Stimulated activated CD4-positive, alpha-beta T cell treated with anti-CD3 and anti-CD28 coated beads, TNF-alpha, amount 100 ng/mL, for 48 hours (primary cell): ENCODE results near the gene ADAMTSL1.

Source experiments
- DNase-seq, 3 donors: peaks; one replicate each; pipeline ENCODE4 v3.0.0-alpha.2; 2020; ENCODE audit warnings: low read depth in 3 of 3

The ADAMTSL1 gene

DNA sequence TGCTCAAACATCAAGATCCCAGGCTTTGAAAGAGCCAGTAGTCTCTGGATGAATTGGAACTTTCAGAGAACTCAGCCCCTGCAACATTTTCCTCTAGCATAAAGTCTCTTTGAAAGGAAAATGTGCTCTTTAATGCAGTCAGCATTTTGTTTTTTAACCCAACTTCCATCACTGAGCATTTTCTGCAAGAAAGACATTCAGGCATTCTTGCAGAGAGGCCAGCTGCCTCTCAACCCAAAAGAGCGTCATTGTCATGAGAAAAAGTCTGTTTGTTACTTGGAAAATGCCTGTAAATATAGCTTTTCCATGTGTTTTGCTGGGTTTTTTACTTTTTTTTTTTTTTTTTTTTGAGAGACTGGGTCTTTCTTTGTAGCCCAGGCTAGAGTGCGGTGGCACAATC lies 225.0 kb downstream of the ADAMTSL1 start:
- DNase-seq, result no peak

DNA sequence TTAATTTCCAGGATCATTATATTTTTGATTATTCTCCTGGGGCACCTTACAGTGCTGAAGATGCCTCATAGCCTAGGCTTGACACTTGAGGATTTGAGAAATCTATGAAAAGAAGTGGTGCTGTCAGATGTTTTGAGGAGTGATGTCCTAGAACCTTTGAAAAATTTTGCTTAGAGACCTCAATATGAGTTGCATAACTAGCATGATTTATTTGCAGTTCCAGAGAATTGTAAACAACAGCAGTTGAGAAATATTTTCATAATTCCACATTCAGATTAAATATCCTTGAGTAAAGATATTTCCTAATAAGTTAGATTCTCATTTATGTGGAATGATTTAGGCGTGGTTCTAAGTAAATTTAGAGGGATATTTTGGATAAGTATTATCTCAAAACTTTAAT lies 225.8 kb downstream of the ADAMTSL1 start:
- DNase-seq, result no peak

DNA sequence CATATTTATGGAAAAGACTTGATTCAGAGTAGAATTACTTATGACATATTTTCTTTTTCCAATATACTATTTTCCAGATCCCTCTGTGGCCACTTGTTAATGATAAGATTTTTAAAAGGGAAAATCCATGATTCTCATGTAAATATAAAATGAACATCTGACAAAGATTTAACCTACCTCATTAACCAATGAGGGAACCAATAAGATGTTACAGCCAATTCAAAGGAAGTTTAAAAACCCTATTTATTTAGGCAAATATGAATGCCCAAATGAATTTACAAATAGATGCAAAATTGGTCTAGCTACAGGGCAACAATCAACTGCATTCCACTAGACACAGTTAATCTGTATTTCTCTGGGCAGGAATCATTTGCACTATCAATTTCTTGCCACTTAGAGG lies 226.8 kb downstream of the ADAMTSL1 start:
- no peak for DNase-seq

DNA sequence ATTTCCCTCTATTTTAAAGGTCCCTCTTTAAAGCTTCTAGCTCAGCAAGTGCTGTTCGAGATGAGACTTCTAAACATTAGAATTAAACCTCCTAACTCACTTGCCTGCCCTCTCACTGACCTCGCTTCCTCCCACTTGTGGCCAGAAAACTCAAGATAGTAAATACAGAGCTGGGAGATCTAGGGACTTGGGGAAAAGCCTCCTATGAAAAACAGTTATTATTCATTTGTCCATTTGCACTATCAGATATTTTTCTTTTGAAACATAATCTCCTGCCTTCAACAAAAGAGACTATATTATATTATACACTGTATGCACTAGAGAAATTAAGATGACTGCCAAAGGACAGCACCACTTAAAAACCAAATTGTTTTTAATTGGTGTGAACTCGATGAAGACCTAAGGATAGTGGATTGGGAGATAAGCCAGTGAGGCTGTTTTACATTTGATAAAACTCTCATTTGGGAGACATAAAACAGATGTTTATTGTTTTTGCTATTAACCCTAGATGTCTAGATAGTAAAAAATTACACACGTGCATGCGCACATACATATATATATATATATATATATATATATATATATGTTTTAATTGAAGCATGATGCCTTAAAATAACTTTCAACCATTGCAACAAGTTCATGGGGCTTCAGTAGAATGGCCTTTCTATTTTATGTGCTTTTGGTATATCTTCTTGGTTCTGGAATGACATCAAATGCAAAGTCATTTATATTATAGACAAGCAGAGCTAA lies 229.4 kb downstream of the ADAMTSL1 start:
- no peak for DNase-seq

DNA sequence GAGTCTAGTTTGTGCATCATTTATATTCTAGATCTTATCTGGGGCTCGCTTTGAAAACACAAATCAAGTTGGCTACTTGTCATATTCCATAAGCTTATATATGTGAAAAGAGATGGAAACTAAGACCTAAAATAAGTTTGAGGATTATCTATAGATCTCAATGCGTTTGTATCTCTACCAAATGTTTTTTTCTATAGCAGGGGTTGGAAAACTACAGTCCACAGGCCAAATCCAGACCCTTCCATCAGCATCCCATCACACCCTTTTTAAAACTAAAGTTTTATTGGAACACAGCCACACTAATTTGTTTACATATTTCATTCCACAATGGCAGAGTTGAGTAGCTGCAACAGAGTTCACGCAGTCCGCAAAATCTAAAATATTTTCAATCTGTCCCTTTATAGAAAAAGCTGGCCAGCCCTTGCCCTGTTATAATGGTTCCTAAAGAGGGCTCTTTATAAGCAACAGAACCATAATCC lies 230.0 kb downstream of the ADAMTSL1 start:
- DNase-seq, result no peak

DNA sequence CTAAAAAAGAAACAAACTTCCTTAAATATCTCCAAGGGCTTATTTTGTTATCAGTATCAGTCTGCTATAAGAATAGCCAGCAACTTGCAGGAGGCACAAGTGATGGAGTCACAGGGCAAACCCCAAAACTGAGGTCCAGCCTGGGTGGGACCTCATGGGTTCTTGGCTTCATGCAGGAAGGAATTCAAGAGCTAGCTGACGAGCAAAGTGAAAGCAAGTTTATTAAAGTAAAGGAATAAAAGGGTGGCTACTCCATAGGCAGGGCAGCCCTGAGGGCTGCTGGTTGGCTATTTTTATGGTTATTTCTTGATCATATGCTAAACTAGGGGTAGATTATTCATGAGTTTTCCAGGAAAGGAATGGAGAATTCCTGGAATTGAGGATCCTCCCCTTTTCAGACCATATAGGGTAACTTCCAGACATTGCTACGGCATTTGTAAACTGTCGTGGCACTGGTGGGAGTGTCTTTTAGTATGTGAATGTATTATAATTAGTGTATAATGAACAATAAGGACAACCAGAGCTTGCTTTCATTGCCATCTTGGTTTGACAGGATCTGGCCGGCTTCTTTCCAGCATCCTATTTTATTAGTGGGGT lies 231.9 kb downstream of the ADAMTSL1 start:
- no peak for DNase-seq

DNA sequence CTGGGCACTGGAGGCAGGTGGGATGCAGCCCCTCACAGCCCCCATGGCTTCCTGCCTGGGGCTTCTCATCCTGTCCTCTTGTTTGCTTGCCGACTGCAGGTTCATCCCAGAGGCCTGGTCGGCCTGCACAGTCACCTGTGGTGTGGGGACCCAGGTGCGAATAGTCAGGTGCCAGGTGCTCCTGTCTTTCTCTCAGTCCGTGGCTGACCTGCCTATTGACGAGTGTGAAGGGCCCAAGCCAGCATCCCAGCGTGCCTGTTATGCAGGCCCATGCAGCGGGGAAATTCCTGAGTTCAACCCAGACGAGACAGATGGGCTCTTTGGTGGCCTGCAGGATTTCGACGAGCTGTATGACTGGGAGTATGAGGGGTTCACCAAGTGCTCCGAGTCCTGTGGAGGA lies 232.7 kb downstream of the ADAMTSL1 start:
- DNase-seq, result no peak

DNA sequence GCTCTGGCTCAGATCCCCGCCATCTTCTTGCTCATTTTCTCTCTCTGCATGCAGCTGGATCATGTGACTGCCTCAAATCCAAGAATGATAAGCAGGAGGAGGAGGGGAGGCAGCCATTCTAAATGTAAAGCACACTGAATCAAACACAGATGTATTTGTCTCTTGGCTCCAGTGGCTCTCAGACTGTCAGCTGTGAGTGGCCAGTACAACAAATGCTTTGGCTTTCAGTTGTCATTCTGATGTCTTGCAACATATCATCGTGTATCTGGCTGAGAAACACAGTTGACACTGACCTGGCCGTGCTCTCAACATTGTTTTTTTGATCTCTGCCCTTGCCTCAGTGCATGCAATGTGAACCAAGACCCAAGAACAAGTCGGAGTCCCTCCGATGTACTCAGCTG lies 233.1 kb downstream of the ADAMTSL1 start:
- DNase-seq, result no peak

DNA sequence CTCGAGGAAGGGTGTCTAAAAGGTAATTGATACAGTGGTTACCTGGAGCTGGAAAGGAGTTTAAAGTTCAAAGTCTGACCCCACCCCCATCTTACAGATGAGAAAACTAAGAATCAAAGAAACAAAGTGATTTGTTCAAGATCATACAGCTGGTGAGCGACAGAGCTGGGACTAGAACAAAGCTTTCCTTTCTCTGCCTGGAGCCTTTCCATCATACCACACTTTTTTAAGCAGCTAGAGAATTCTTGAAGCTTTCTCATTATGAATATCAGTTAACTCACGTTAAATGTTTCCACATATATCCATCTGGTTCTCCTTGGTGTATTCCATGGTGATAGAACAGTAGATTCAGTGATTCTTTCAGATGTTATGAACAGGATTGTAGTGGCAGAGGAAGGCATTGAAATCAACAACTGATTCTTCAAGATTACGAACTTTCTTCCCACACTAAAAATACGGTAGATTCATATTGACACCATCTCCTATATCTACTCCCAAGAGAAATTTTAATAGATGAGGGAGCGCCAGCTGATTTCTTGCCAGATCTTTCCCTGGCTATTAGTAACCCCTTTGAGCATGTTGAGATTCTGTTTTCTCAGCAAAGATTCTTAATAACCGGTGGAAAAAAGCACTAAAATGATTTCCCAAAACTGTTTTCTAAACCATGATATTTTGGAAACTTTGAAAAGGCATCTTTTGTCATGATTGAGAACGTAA lies 233.7 kb downstream of the ADAMTSL1 start:
- DNase-seq, result no peak

DNA sequence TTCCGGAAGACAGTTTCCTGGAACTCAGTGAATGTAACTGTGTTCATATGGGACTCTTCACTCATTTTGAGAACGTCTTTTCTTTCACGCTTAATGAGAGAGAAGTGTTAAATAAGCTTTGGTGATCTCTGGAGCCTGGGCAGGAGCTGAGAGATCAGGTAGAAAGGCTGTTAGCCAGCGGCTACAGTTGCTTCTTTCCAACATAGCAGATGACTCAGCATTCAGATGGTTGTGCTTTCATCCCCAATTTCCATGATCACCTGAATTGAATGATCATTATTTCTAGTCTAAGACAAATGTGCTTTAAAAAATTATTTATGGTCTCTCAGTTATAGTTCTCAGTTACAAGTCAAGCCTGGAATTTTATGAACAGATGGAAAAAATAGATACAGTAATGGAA lies 234.5 kb downstream of the ADAMTSL1 start:
- DNase-seq, result no peak

DNA sequence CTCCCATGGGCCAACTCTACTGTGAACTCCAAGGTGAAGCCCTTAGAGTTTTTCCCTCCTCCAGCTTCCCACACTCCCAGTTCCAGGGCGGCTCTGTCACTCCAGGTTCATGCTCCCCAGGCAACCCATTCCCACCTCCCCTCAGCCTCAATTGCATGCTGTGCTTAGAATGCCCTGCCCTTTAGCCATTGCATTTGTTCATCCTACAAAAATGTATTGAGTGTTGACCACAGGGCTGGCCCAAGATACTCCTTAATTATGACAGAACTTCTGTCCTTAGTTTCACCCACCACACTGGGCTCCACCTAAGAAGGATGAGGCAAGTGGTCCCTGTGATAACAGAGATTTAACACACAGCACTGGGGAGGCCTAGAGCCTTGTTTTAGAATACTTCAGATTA lies 236.1 kb downstream of the ADAMTSL1 start:
- no peak for DNase-seq

DNA sequence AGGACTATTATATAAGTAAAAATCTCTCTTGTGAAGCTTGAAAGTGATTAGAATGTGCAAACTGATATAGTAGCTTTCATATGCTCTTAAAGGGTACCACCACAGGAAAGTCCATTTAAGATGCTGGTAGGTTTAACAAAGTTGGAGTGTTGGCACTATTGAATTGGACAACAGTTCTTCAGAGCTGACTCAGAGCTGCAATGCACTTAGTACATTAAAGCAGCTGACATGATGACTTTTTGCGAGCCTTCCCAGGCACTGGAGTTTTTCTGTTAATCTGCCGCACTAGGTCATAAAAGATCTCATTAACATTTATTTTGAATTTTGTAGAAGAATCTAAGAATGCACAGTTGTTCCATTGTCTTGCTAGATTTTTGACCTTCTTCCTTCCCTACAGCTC lies 243.8 kb downstream of the ADAMTSL1 start:
- no peak for DNase-seq

DNA sequence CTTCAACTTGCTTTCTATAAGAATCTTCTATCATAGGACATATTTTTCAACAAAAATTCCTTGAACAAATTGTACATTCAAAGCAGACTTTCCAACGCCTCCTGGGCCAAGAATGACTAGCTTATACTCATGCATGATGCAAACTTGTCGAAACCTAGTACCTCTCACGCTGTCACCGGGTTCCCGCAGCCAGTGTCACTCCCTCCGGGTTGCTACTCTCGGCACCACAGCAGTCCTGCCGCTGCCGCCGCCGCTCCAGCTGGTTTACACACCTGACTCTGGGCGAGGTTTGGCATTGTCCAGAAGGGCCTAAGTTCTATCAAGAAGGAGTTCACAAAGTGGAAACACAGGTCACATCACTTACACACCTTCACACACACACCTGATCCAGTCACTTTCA lies 244.4 kb downstream of the ADAMTSL1 start:
- DNase-seq, result no peak

DNA sequence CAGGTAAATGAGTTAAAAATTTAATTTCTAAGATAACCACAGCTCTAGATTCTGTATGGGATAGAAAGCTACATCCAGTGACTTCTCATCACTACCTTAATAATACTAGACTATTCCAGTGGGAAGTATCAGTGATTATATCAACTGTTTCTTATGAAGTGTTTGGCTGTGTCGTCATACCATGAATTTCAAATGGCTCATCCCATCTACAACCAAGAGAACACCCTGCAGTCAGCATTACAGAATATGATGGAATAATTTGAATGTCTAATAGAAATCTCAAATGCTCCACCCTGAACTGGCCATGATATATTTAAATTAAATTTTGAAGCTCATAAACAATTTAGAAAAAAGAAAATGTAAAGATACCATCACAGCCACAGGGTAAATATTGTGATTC lies 245.0 kb downstream of the ADAMTSL1 start:
- DNase-seq, result no peak

DNA sequence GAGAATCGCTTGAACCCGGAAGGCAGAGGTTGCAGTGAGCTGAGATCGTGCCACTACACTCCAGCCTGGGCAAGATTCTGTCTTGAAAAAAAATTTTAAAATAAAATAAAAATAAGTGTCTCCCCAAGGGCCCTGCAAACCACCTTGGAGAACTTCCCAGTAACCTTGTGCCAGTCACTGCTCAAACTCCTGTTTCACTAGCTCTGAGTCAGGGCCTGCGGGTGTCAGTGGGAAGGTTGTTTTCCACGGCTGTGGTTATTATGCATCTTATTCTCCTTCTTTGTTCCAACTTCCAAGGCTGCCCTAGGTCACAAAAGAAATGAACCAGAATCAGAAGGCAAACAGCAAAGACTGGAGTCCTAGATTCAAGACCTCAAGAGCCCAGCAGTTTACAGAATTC lies 246.7 kb downstream of the ADAMTSL1 start:
- DNase-seq, result no peak

DNA sequence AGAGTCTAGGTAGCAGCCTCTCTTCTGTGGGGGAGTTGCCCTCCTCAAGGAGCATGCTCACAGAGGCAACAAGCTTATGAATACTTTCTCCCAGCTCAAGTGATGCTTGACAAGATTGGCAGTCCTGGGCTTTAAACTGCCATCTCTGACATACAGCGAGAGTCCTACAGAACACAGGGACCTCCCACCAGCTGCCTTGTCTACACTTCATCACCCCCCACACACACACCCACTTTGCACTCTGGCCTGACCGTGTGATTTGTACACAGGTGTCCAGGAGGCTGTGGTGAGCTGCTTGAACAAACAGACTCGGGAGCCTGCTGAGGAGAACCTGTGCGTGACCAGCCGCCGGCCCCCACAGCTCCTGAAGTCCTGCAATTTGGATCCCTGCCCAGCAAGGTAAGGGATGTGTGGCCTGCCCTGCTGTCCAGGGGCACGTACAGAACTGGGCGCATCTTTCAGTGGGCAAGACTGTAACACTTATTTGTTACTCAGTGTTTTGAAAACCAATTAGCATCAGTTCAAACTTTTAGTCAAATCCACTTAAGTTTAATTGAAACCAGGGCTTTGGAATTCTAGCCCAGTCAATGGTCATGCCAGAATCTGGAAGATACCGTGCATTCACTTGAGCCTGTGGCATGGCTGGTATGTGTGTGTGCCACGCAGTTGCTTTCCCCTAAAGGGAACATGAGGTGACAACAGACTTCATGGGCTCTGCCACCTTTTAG lies 247.5 kb downstream of the ADAMTSL1 start:
- DNase-seq, result no peak

DNA sequence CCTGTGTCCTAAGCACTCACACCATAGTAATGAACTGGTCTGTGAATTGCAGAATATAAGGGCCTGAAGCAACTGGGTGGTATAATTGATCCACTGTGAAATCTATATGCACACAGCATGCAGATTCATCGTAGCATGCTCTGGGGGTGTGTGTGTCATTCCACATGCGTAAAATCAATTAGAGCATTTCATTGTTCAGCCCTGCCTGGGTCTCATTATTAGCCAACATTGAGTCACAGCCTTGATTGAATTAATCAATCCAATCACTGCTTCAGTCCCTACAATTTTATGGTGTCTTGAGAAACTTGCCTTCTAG lies 248.0 kb downstream of the ADAMTSL1 start:
- no peak for DNase-seq

DNA sequence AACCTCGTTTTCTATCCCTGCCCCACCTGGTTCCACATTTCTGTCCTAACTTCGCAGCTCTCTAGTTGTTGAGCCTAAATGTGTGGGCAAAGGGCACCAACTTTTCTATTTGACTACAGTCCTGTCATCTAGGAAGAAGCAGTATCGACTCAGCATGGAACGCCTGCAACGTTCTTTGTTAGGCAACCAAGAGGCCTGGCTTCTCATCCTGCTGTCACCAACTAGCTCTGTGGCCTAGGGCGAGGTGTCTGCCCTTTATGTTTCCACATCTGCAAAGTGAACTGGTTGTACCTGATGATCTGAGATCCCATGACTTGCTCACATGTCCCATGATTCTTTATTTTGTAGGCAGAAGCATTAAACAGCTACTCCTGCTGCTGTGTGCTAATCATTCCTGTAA lies 248.9 kb downstream of the ADAMTSL1 start:
- DNase-seq, result no peak

DNA sequence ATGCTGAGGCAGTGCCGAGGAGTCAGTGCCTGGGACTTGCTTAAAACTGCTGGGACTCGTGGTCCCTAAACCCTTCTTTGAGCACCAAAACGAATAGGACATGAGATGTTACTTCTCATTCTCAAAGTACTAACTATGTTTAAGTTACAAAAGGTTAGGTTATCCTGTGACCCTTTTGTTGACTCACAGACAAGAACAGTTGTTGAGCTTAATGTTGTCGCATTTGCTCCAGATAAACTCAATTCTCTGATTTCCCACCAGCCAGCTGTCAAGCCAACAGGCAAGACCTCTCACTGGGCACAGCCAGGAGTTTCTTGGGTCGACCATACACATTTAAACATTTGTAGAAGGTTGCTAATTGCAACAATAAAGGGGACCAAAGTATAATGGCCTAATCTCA lies 249.4 kb downstream of the ADAMTSL1 start:
- DNase-seq, result no peak

DNA sequence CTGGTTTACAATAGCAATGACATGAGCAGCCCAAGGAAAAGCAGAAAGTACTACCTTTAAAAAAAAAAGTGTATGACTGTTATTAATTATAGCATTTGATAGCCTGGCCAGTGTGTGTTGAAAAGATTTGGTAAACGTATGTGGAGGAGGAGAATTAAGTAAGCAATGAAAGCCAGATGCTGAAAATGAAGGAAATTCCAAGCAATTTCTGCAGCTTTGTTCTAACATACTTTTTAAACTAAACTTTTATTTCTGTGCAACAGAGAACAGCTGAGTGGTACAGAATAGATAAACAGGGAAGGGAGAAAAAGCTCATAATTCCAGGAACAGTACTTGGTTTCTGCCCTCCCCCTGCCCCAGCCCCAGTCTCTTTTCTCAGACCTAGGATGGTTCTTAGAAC lies 252.6 kb downstream of the ADAMTSL1 start:
- DNase-seq, result no peak

DNA sequence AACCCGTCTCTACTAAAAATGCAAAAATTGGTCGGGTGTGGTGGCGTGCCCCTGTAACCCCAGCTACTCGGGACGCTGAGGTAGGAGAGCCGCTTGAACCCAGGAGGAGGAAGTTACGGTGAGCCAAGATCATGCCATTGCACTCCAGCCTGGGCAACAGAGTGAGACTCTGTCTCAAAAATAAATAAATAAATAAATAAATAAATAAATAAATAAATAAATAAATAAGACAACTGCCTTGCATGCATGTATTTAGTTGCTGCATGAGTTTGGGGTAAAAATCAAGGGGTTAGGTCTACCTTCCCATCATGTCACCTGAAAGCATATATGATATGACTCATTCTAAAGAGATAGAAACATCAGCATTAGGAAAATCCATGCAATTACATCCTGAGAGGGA lies 254.0 kb downstream of the ADAMTSL1 start:
- no peak for DNase-seq

DNA sequence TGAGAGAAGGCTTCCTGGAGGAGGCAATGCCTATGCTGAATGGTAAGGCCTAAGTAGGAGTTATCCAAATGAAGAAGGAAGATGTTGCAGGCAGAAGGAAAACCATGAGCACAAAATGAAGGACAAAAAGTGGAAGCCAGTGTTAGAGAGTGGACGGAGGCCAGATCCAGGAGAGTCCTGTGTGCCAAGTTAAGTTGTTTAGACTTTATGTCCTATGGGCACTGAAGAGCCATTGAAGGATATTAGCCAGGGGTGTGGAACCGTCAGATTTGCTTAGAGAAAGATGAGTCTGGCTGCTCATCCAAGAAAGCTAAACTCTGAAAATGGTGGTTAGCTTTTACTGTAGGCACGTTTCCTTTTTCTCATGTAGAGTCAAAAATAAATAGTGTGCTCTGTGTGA lies 254.7 kb downstream of the ADAMTSL1 start:
- DNase-seq, result no peak

DNA sequence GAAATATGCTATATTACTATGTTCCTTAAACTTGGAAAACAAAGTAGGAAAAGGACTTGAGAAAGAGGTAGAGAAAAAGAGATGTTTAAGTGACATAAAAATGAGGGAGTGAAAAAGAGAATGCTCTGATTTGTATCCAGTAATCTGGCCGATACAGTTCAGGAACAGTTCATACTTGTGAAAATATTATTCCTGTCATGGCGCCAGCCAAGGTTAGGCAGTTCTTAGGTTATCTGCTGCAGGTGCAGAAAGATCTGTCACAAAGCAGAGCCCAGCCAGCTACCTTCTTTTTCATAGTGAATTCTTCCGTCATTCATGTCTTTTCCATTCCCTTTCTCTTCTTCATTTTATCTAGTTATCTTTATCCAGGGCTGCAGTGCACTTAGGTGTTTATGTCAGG lies 256.3 kb downstream of the ADAMTSL1 start:
- DNase-seq, result no peak
